Adrenal gland (tissue), 12 donors: ENCODE data around the gene NOL6. TPM values are rescaled to one million over a fixed set of nuclear protein-coding genes. Genes with fewer than 3 reads are reported as not detected.

Experiments
- DNase-seq, 7 donors: peaks; one replicate each; pipeline ENCODE4 v3.0.0-alpha.2; 2019 to 2020
- H3K27ac ChIP-seq, 5 donors: fragments of 200-600 bp; sonication (generic) in 4 of 5; 1 replicate in 3 of 5; 2 replicates in 2 of 5; pipeline versions ENCODE4 v1.5.1 to v1.8.0; 2016 to 2020; ENCODE audit warnings: mild to moderate bottlenecking in 1 of 5
- H3K27me3 ChIP-seq: fragments of 200-600 bp; 2 replicates; pipeline ENCODE4 v1.8.0; 2021
- H3K36me3 ChIP-seq, 2 donors: fragments of 200-600 bp; replicated peaks in 1 of 2; 1 replicate in 1 of 2; 2 replicates in 1 of 2; pipeline versions ENCODE4 v1.5.1 to v1.8.0; 2018 to 2022
- H3K4me1 ChIP-seq, 2 donors: fragments of 200-600 bp; replicated peaks in 1 of 2; 1 replicate in 1 of 2; 2 replicates in 1 of 2; pipeline versions ENCODE4 v1.5.1 to v1.8.0; 2018 to 2021
- H3K4me3 ChIP-seq, 4 donors: fragments of 200-600 bp; sonication (generic) in 3 of 4; one replicate each; pipeline ENCODE4 v1.5.1; 2016 to 2018
- H3K9me3 ChIP-seq, 3 donors: fragments of 200-600 bp; sonication (generic) in 1 of 3; replicated peaks in 1 of 3; 1 replicate in 2 of 3; 2 replicates in 1 of 3; pipeline versions ENCODE4 v1.5.1 to v1.8.0; 2016 to 2021
- POLR2A ChIP-seq, 2 donors: fragments of 450-650 bp; IDR thresholded peaks; one replicate each; pipeline ENCODE4 v1.6.1; 2017; ENCODE audit warnings: antibody characterized with exemption in 2 of 2, mild to moderate bottlenecking in 2 of 2, moderate library complexity in 1 of 2
- WGBS, 4 donors: extraction: QIAGEN DNeasy Blood & Tissue Kit in 2 of 4; methylation state at CpG; one replicate each; pipeline versions ENCODE4 v1.1.5 to v1.1.7; 2013 to 2017; 5-methylcytosine and 5-hydroxymethylcytosine counted together
- intact Hi-C, 2 donors: fragments of 100-400 bp; cut with DNase I; formaldehyde crosslinking; loops; one replicate each; pipeline versions ENCODE4 v1.14.1 to v1.15.0; 2022 to 2023
- polyA plus RNA-seq, 3 donors: library from polyadenylated mRNA; stranded (reverse); fragments of 200-250 nt in 2 of 3; fragments of 350-450 nt in 1 of 3; fragmentation: Illumina TruSeq in 1 of 3; extraction: RNeasy Lipid Tissue Mini Kit (QIAGEN cat#74804) in 1 of 3; gene quantifications; one replicate each; pipeline ENCODE4 v1.2.3, GENCODE V29; 2013 to 2014
- total RNA-seq, 9 donors: library from RNA; depleted of rRNA in 4 of 9; stranded (reverse); fragments of >200 nt in 4 of 9; fragments of 120-200 nt in 1 of 9; fragmentation: NEBNext Ultra II Directional in 1 of 9; extraction: Animal tissue kit (Norgen Biotek cat#: 25700) in 1 of 9; gene quantifications; one replicate each; pipeline versions ENCODE4 v1.1.0 to v1.2.4, GENCODE V29; 2013 to 2023
- TF ChIP-seq, protein P1 (sequence below), 6 experiments: fragments of 450-650 bp in 4 of 6; fragments of 200-600 bp in 2 of 6; sonication (generic) in 1 of 6; IDR thresholded peaks; 1 replicate in 5 of 6; 2 replicates in 1 of 6; pipeline versions ENCODE4 v1.5.1 to v1.8.0; 2016 to 2021; ENCODE audit warnings: antibody characterized with exemption in 6 of 6, mild to moderate bottlenecking in 2 of 6, moderate library complexity in 1 of 6
- donor health status: healthy with polysubstance abuse.
- donor health status: Bipolar disorder and iron deficiency.
- donor health status: DM: yes; HTN: yes; CAD: no.
- donor health status: DM: no; HTN: no; CAD: no.
- donor health status: DM: no; HTN: no; CAD: no.
- donor health status: DM: yes; HTN: yes; CAD: no.

Gene NOL6
- total and polyA plus RNA-seq, 12 donors, result 17.0 to 45.7 (median 28.9) TPM

DNA sequence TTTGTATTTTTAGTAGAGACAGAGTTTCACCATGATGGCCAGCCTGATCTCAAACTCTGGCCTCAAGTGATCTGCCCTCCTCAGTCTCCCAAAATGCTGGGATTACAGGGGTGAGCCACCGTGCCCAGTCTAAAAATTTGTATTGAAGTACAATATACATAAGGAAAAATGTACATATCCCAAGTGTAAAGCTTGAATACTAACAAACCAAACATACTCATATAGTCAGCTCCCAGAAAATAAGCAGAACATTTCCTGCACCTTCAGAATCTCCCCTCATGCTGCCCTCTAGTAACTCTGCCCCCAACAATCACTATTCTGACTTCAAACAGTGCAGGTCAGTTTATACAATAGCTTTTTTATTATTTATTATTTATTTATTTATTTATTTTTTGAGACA lies 1.6 kb upstream of the NOL6 start:
- intact Hi-C loops, result no loop called here
- Histone ChIP-seq H3K36me3 (peaks cover 0 to 18% of the 10 kb centered on the region in 2 donors), H3K4me1 (peaks cover 12 to 17% of the 10 kb centered on the region in 2 donors), H3K27me3 (no peaks in the 10 kb centered on the region), H3K27ac (no peak overlapping the region), H3K4me3 (no peak overlapping the region), H3K9me3 (no peaks in the 10 kb centered on the region)
- TF ChIP-seq, protein P1, sequence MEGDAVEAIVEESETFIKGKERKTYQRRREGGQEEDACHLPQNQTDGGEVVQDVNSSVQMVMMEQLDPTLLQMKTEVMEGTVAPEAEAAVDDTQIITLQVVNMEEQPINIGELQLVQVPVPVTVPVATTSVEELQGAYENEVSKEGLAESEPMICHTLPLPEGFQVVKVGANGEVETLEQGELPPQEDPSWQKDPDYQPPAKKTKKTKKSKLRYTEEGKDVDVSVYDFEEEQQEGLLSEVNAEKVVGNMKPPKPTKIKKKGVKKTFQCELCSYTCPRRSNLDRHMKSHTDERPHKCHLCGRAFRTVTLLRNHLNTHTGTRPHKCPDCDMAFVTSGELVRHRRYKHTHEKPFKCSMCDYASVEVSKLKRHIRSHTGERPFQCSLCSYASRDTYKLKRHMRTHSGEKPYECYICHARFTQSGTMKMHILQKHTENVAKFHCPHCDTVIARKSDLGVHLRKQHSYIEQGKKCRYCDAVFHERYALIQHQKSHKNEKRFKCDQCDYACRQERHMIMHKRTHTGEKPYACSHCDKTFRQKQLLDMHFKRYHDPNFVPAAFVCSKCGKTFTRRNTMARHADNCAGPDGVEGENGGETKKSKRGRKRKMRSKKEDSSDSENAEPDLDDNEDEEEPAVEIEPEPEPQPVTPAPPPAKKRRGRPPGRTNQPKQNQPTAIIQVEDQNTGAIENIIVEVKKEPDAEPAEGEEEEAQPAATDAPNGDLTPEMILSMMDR (IDR thresholded peaks at IDR 0.05), result no peak
- TF ChIP-seq POLR2A (IDR thresholded peaks at IDR 0.05), result no peak
- DNase-seq, result no peak
- 76 to 100% (median 89%) methylated on average over 1 of the region's 1 CpG for WGBS, 4 donors

DNA sequence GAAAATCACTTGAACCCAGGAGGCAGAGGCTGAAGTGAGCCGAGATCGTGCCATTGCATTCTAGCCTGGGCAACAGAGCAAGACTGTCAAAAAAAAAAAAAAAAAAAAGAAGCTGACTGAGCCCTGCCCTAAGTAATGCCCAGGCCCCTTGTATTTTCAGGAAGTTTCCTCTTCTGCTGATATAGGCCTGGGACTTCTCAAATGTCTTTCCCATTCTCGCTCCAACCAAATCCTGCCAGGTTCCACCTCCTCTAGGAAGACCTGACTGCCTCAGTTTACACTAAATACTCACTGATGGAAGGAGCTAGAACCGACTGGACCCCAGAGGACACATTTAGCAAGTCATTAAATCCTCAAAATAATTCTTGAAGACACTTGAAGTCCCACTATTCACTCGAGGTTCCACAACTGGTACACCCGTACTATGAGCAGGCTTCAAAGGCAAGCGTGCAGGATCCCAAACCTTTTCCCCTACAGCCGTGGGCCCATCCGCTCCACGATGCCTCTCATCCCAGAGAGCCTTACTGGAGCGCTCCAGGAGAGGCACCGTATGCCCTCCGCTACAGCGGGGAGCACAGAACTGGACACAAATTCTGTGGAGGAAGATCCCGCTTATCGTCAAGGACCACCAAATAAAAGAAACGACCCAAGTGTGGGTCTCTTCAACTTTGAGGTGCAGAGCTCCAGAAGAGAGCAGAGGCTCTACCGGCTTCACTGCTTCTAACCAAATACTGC lies 676 bp downstream of the NOL6 start:
- 7 to 18% (median 11%) methylated on average over 12 to 18 of the region's 18 CpGs for WGBS, 4 donors
- H3K4me1 ChIP-seq, result peaks cover 12 to 17% of the 10 kb centered on the region in 2 donors
- H3K27ac ChIP-seq, result peak overlapping the region in 1 of 5 donors; percentile 72
- H3K27me3 ChIP-seq, result no peaks in the 10 kb centered on the region
- TF ChIP-seq, protein P1 (IDR thresholded peaks at IDR 0.05), result no peak
- TF ChIP-seq POLR2A (IDR thresholded peaks at IDR 0.05), result no peak
- H3K4me3 ChIP-seq, result peak overlapping the region; percentile 74 to 97 (median 87)
- DNase-seq, result peak in 2 of 7 donors; percentile 16 to 48
- H3K9me3 ChIP-seq, result no peaks in the 10 kb centered on the region
- H3K36me3 ChIP-seq, result peaks cover 0 to 41% of the 10 kb centered on the region in 2 donors
- intact Hi-C loops, result no loop called here

DNA sequence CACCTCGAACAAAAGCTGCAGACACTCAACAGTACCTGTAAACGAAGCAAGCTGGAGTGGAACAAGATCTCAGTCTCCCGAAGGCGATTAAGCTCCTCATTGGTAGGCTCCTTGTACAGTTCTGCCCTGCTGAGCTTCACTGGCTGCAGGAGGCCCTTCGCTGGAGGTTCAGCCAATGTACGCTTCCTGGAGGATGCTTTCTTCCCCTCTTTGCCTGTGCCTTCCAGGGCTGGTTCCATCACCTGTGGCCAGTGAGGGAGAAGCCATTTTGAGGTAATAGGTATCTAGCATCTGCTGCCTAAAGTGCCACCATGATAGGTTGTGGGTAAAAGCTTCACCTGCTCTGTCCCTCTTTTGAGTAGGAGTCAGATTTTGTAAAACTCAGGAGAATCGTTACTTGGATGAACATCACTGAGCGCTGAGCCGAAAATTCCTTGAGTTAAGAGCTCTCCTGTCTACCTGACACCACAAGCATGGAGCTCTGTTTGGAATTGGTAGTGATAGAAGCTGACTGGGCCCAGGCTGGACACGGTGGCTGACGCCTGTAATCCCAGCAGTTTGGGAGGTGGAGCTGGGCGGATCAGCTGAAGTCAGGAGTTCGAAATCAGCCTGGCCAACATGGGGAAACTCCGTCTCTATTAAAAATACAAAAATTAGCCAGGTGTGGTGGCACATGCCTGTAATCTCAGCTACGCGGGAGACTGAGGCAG lies 1.4 kb downstream of the NOL6 start:
- TF ChIP-seq POLR2A (IDR thresholded peaks at IDR 0.05), result no peak
- TF ChIP-seq, protein P1 (IDR thresholded peaks at IDR 0.05), result no peak
- H3K4me3 ChIP-seq, result peak overlapping the region in 1 of 4 donors; percentile 89
- WGBS, 4 donors, result 83 to 86% (median 85%) methylated on average over 16 of the region's 16 CpGs
- H3K4me1 ChIP-seq, result peaks cover 12 to 17% of the 10 kb centered on the region in 2 donors
- H3K36me3 ChIP-seq, result peaks cover 0 to 48% of the 10 kb centered on the region in 2 donors
- no peak overlapping the region for H3K27ac ChIP-seq
- no peaks in the 10 kb centered on the region for H3K9me3 ChIP-seq
- no peaks in the 10 kb centered on the region for H3K27me3 ChIP-seq
- peak in 3 of 7 donors; percentile 9 to 43 (median 17) for DNase-seq
- intact Hi-C loops, result no loop called here

DNA sequence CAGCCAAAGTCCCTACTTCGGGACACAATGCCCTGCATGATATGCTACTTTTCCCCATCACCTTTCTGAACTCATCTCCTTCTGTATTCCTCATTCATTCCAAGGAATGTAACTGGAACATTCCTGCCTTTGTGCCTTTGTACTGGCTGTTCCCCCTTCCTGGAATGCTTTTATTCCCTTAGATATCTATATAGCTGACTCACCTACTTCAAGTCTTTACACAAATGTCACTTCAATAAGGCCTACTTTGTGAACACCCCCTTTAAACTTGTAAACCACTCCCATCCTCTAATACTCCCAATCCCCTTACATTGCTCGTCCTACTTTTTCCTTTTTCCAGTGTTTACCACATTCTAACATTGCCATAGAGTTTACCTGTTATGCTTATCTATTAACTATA lies 2.4 kb downstream of the NOL6 start:
- Histone ChIP-seq H3K4me3 (no peak overlapping the region), H3K4me1 (peaks cover 12 to 17% of the 10 kb centered on the region in 2 donors), H3K27me3 (no peaks in the 10 kb centered on the region), H3K9me3 (no peaks in the 10 kb centered on the region), H3K27ac (no peak overlapping the region), H3K36me3 (peaks cover 0 to 58% of the 10 kb centered on the region in 2 donors)
- DNase-seq, result no peak
- WGBS, 4 donors, result 58 to 89% (median 85%) methylated on average over 2 of the region's 2 CpGs
- intact Hi-C loops, result no loop called here
- TF ChIP-seq, protein P1 (IDR thresholded peaks at IDR 0.05), result no peak
- TF ChIP-seq POLR2A (IDR thresholded peaks at IDR 0.05), result no peak
